GM23338 (cell line): ENCODE results near the gene SLC16A7. TPM values are rescaled to one million over a fixed set of nuclear protein-coding genes. Genes with fewer than 3 reads are reported as not detected.

Source experiments
- ATAC-seq: fragments of 200-7000 bp; cut with Tn5 transposase; 3 replicates; pipeline ENCODE4 v1.9.1; 2020
- DNase-seq: peaks from one replicate; pipeline ENCODE4 v3.0.0-alpha.2; 2015; ENCODE audit warnings: low spot score
- H2AFZ ChIP-seq: fragments of 200-600 bp; sonication (generic); 2 replicates; pipeline ENCODE4 v1.8.0; 2016; ENCODE audit warnings: antibody characterized with exemption, mild to moderate bottlenecking, moderate library complexity
- H3F3A ChIP-seq: fragments of 200-600 bp; sonication (generic); replicated peaks from 2 replicates; pipeline ENCODE4 v1.8.0; 2017; ENCODE audit warnings: antibody characterized with exemption, mixed run types, low read depth
- H3K27ac ChIP-seq: fragments of 200-600 bp; sonication (generic); 2 replicates; pipeline ENCODE4 v1.6.1; 2016; ENCODE audit warnings: low read depth
- H3K27me3 ChIP-seq: fragments of 200-600 bp; sonication (generic); 2 replicates; pipeline ENCODE4 v1.8.0; 2016; ENCODE audit warnings: mild to moderate bottlenecking, mixed run types, moderate library complexity; ENCODE audit not compliant: insufficient read depth
- H3K36me3 ChIP-seq: fragments of 200-600 bp; sonication (generic); 2 replicates; pipeline ENCODE4 v1.8.0; 2016; ENCODE audit warnings: mild to moderate bottlenecking; ENCODE audit not compliant: insufficient read depth
- H3K4me1 ChIP-seq: fragments of 200-600 bp; sonication (generic); 2 replicates; pipeline ENCODE4 v1.8.0; 2016; ENCODE audit warnings: mild to moderate bottlenecking, moderate library complexity; ENCODE audit not compliant: insufficient read depth
- H3K4me2 ChIP-seq: fragments of 200-600 bp; sonication (generic); 2 replicates; pipeline ENCODE4 v1.7.1; 2017; ENCODE audit warnings: mixed run types
- H3K4me3 ChIP-seq: fragments of 200-600 bp; sonication (generic); 2 replicates; pipeline ENCODE4 v1.6.1; 2016; ENCODE audit warnings: mixed run types
- H3K79me2 ChIP-seq: fragments of 200-600 bp; sonication (generic); replicated peaks from 2 replicates; pipeline ENCODE4 v1.8.0; 2017; ENCODE audit warnings: mild to moderate bottlenecking; ENCODE audit not compliant: insufficient read depth
- H3K9me2 ChIP-seq: fragments of 200-600 bp; sonication (generic); 2 replicates; pipeline ENCODE4 v1.8.0; 2017; ENCODE audit not compliant: insufficient read depth
- H4K20me1 ChIP-seq: fragments of 200-600 bp; sonication (generic); replicated peaks from 2 replicates; pipeline ENCODE4 v1.8.0; 2017; ENCODE audit warnings: mild to moderate bottlenecking; ENCODE audit not compliant: insufficient read depth
- H3K27ac Mint-ChIP-seq: 2 replicates; pipeline ENCODE4 v1.8.0; 2020; ENCODE audit warnings: inconsistent platforms, mild to moderate bottlenecking, moderate library complexity, mixed read lengths
- H3K27me3 Mint-ChIP-seq: 3 replicates; pipeline ENCODE4 v1.8.0; 2022; ENCODE audit warnings: low read depth, mild to moderate bottlenecking, moderate library complexity, mixed read lengths, inconsistent platforms; ENCODE audit not compliant: insufficient read depth, poor library complexity
- H3K36me3 Mint-ChIP-seq: 3 replicates; pipeline ENCODE4 v1.8.0; 2021; ENCODE audit warnings: low read depth, mild to moderate bottlenecking, inconsistent platforms, moderate library complexity, mixed read lengths
- H3K4me1 Mint-ChIP-seq: 3 replicates; pipeline ENCODE4 v1.8.0; 2020; ENCODE audit warnings: mild to moderate bottlenecking, inconsistent platforms, mixed read lengths
- H3K4me3 Mint-ChIP-seq: 3 replicates; pipeline ENCODE4 v1.8.0; 2021; ENCODE audit warnings: moderate library complexity, mild to moderate bottlenecking, inconsistent platforms, mixed read lengths
- H3K9me3 Mint-ChIP-seq: 3 replicates; pipeline ENCODE4 v1.8.0; 2020; ENCODE audit warnings: moderate library complexity, mild to moderate bottlenecking, inconsistent platforms, mixed read lengths
- EZH2 ChIP-seq: fragments of 200-600 bp; sonication (generic); IDR thresholded peaks from one replicate; pipeline ENCODE4 v1.8.0; 2017; ENCODE audit warnings: antibody characterized with exemption, mild to moderate bottlenecking, low read depth; ENCODE audit not compliant: unreplicated experiment
- JUNB ChIP-seq: IDR thresholded peaks from one replicate; pipeline ENCODE4 v1.6.1; 2016; ENCODE audit warnings: antibody characterized with exemption; ENCODE audit not compliant: unreplicated experiment
- NANOG ChIP-seq: IDR thresholded peaks from 2 replicates; pipeline ENCODE4 v1.6.1; 2016; ENCODE audit warnings: antibody characterized with exemption, borderline replicate concordance
- ZNF462 ChIP-seq: fragments of 250-450 bp; sonication (Bioruptor Pico); IDR thresholded peaks from 2 replicates; pipeline ENCODE4 v1.5.0; 2020; ENCODE audit warnings: mild to moderate bottlenecking, moderate library complexity
- polyA plus RNA-seq: library from polyadenylated mRNA; unstranded; fragments of >200 nt; fragmentation: Nextera tagmentation; extraction: Ambion mirVana; gene quantifications from 2 replicates; pipeline ENCODE4 v1.2.1, GENCODE V29; 2016
- total RNA-seq: library from RNA; depleted of rRNA; stranded (reverse); fragments of >200 nt; shearing (Covaris generic); gene quantifications from 2 replicates; pipeline ENCODE4 v1.2.3, GENCODE V29; 2014
- TF ChIP-seq, protein P1 (sequence below), 2 experiments: fragments of 200-600 bp in 1 of 2; sonication (generic) in 1 of 2; conservative IDR thresholded peaks; 2 replicates each; pipeline versions ENCODE4 v1.5.1 to v1.6.1; 2016 to 2017; ENCODE audit warnings: antibody characterized with exemption in 2 of 2, low read depth in 2 of 2, mild to moderate bottlenecking in 2 of 2, moderate library complexity in 1 of 2

Gene SLC16A7
- total and polyA plus RNA-seq, 2 experiments from 2014 or later, result 2.8 to 4.3 TPM

- TF ChIP-seq, protein P1, sequence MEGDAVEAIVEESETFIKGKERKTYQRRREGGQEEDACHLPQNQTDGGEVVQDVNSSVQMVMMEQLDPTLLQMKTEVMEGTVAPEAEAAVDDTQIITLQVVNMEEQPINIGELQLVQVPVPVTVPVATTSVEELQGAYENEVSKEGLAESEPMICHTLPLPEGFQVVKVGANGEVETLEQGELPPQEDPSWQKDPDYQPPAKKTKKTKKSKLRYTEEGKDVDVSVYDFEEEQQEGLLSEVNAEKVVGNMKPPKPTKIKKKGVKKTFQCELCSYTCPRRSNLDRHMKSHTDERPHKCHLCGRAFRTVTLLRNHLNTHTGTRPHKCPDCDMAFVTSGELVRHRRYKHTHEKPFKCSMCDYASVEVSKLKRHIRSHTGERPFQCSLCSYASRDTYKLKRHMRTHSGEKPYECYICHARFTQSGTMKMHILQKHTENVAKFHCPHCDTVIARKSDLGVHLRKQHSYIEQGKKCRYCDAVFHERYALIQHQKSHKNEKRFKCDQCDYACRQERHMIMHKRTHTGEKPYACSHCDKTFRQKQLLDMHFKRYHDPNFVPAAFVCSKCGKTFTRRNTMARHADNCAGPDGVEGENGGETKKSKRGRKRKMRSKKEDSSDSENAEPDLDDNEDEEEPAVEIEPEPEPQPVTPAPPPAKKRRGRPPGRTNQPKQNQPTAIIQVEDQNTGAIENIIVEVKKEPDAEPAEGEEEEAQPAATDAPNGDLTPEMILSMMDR (conservative IDR thresholded peaks at IDR 0.05; ENCODE audit: low read depth in 2 of 2), result no peak
- TF ChIP-seq JUNB (no peak), EZH2 (no peak)
These were observed 61.9 kb downstream of the SLC16A7 start (continued) for GRCh38 chr12:59657711-59658110.

DNA sequence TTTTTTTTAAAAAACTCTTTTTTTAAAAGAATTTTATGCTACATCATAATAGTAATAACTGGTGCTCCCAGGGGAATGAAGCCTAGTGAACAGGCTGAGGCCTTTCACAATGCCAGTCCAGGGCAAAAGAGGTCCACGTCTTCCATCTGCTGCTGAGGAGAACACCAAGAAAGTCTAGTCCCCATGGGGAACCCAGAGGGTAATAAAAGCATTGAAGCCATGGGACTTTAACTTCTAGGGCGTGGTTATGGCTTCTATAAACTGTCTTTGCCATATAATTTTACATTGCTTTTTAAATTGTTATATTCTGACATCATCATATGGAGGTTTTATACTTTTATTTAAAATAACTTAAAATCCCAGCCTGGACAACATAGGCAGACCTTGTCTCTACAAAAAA lies 64.3 kb downstream of the SLC16A7 start:
- no peaks in the 10 kb centered on the region for H3K36me3 ChIP-seq
- no peaks in the 10 kb centered on the region for H3K4me1 ChIP-seq
- no peaks in the 10 kb centered on the region for H3K79me2 ChIP-seq
- H3K4me3 ChIP-seq, result no peak overlapping the region
- H3K4me3 Mint-ChIP-seq, result no peak overlapping the region
- H3K4me2 ChIP-seq, result no peak overlapping the region
- H3K36me3 Mint-ChIP-seq, result no peaks in the 10 kb centered on the region
- H3K9me2 ChIP-seq, result no peaks in the 10 kb centered on the region
- no peaks in the 10 kb centered on the region for H3K9me3 Mint-ChIP-seq
- ATAC-seq, result no peak
- H3K27me3 Mint-ChIP-seq, result no peaks in the 10 kb centered on the region
- H3F3A ChIP-seq, result no peaks in the 10 kb centered on the region
- no peak overlapping the region for H2AFZ ChIP-seq
- H3K27ac ChIP-seq, result no peak overlapping the region
- H4K20me1 ChIP-seq, result no peaks in the 10 kb centered on the region
- TF ChIP-seq, protein P1 (conservative IDR thresholded peaks at IDR 0.05; ENCODE audit: low read depth in 2 of 2), result no peak
- TF ChIP-seq NANOG (no peak), EZH2 (no peak), JUNB (no peak), ZNF462 (no peak)
- DNase-seq, result no peak
- no peaks in the 10 kb centered on the region for H3K27me3 ChIP-seq
- no peaks in the 10 kb centered on the region; the same call in 2 of the 3 replicates for H3K4me1 Mint-ChIP-seq
- H3K27ac Mint-ChIP-seq, result no peak overlapping the region
